ENCODE results near the gene P3H4.
"Not testable (repeated sequence)": the region's sequence is repeated elsewhere in the genome, so short reads cannot be mapped to it uniquely, and the experiment has no call there.

The P3H4 gene

GRCh38 chr17:41792845-41793783 is 18.6 kb downstream of the P3H4 start:
- DNase-seq: no peak

GRCh38 chr17:41787021-41787418 is 24.7 kb downstream of the P3H4 start:
- no peak for DNase-seq

- DNase-seq: peak; percentile 97
Measured at GRCh38 chr17:41786227-41787020, 25.3 kb downstream of the P3H4 start, which contains the start of gene JUP. Gene JUP, minus strand, starts transcription at chr17:41786711. Its CDS starts 14,857 bp downstream, at chr17:41771854.

GRCh38 chr17:41785859-41786226 is 25.9 kb downstream of the P3H4 start:
- DNase-seq: no peak

- DNase-seq: no peak
Measured at GRCh38 chr17:41785091-41785858, 26.5 kb downstream of the P3H4 start.

- DNase-seq: peak; percentile 34
Measured at GRCh38 chr17:41784207-41784744, 27.5 kb downstream of the P3H4 start.

GRCh38 chr17:41782142-41782541 is 29.6 kb downstream of the P3H4 start:
- DNase-seq: no peak

- no peak for DNase-seq
Measured at GRCh38 chr17:41781404-41782110, 30.2 kb downstream of the P3H4 start.

GRCh38 chr17:41779954-41780353 is 31.8 kb downstream of the P3H4 start:
- no peak for DNase-seq

GRCh38 chr17:41777574-41778188 is 34.1 kb downstream of the P3H4 start:
- DNase-seq: no peak

GRCh38 chr17:41777157-41777573 is 34.6 kb downstream of the P3H4 start:
- DNase-seq: no peak

GRCh38 chr17:41776262-41776900 is 35.4 kb downstream of the P3H4 start:
- DNase-seq: not testable (repeated sequence)

GRCh38 chr17:41775394-41776226 is 36.1 kb downstream of the P3H4 start:
- DNase-seq: no peak

- peak; percentile 9 for DNase-seq
Measured at GRCh38 chr17:41773731-41774193, 38.0 kb downstream of the P3H4 start.

- peak; percentile 60 for DNase-seq
Measured at GRCh38 chr17:41773190-41773588, 38.6 kb downstream of the P3H4 start.

- DNase-seq: no peak
Measured at GRCh38 chr17:41772586-41773189, 39.1 kb downstream of the P3H4 start.

- DNase-seq: no peak
Measured at GRCh38 chr17:41772218-41772585, 39.5 kb downstream of the P3H4 start.

- DNase-seq: no peak
Measured at GRCh38 chr17:41771389-41772206, 40.2 kb downstream of the P3H4 start.

- DNase-seq: no peak
Measured at GRCh38 chr17:41769985-41770384, 41.8 kb downstream of the P3H4 start.

Measured in MV-4-11 (cell line).